Psoas muscle (tissue), 8 donors: ENCODE data around the gene HS6ST2. TPM values are rescaled to one million over a fixed set of nuclear protein-coding genes. Genes with fewer than 3 reads are reported as not detected.

Experiments
- ATAC-seq, 4 donors: fragments of 200-7000 bp; cut with Tn5 transposase; one replicate each; pipeline ENCODE4 v1.9.1; 2020; ENCODE audit warnings: moderate library complexity in 3 of 4, mild to moderate bottlenecking in 2 of 4
- DNase-seq, 2 donors: peaks; one replicate each; pipeline ENCODE4 v3.0.0-alpha.2; 2020
- H3K27ac ChIP-seq: fragments of 200-600 bp; one replicate; pipeline ENCODE4 v1.8.0; 2022
- H3K27me3 ChIP-seq, 3 donors: fragments of 200-600 bp in 1 of 3; one replicate each; pipeline versions ENCODE4 v1.6.1 to v1.8.0; 2013 to 2022; ENCODE audit warnings: low read length in 2 of 3, mild to moderate bottlenecking in 2 of 3, moderate library complexity in 1 of 3; ENCODE audit not compliant: insufficient read depth in 3 of 3
- H3K36me3 ChIP-seq, 2 donors: fragments of 200-600 bp in 1 of 2; one replicate each; pipeline versions ENCODE4 v1.6.1 to v1.8.0; 2013 to 2022; ENCODE audit warnings: low read depth in 1 of 2, mild to moderate bottlenecking in 1 of 2, moderate library complexity in 1 of 2; ENCODE audit not compliant: insufficient read depth in 1 of 2
- H3K4me1 ChIP-seq: fragments of 200-600 bp; one replicate; pipeline ENCODE4 v1.8.0; 2022
- H3K4me3 ChIP-seq: fragments of 200-600 bp; one replicate; pipeline ENCODE4 v1.8.0; 2022; ENCODE audit warnings: mild to moderate bottlenecking
- H3K9me3 ChIP-seq: fragments of 200-600 bp; one replicate; pipeline ENCODE4 v1.8.0; 2022
- WGBS, 3 donors: extraction: QIAGEN DNeasy Blood & Tissue Kit; methylation state at CpG; one replicate each; pipeline versions ENCODE4 v1.1.6 to v1.1.7; 2013; 5-methylcytosine and 5-hydroxymethylcytosine counted together
- intact Hi-C, 2 donors: fragments of 100-400 bp; cut with DNase I; formaldehyde crosslinking; loops; one replicate each; pipeline versions ENCODE4 v1.11.0 to v1.14.2; 2022
- polyA plus RNA-seq, 3 donors: library from polyadenylated mRNA; stranded (reverse); fragments of 200-250 nt; gene quantifications; one replicate each; pipeline ENCODE4 v1.2.3, GENCODE V29; 2013
- total RNA-seq, 4 donors: library from RNA; stranded (reverse); fragmentation: NEBNext Ultra II Directional in 2 of 4; extraction: Animal tissue kit (Norgen Biotek cat#: 25700) in 2 of 4; gene quantifications; one replicate each; pipeline versions ENCODE4 v1.2.1 to v1.2.4, GENCODE V29; 2021 to 2023
- TF ChIP-seq, protein P1 (sequence below): fragments of 200-600 bp; IDR thresholded peaks from one replicate; pipeline ENCODE4 v1.8.0; 2022; ENCODE audit warnings: antibody characterized with exemption
- donor health status: healthy with polysubstance abuse.
- donor health status: DM: no; HTN: no; CAD: no; lungs with moderate emphysema.
- donor health status: Bipolar disorder and iron deficiency.
- donor health status: healthy.
- donor health status: DM: yes; HTN: yes; CAD: no.
- donor health status: DM: no; HTN: no; CAD: no.
- donor health status: DM: no; HTN: no; CAD: no.
- donor health status: DM: yes; HTN: yes; CAD: no.

HS6ST2 gene
- total and polyA plus RNA-seq, 7 donors = 0.30 to 10.0 (median 1.3) TPM

DNA sequence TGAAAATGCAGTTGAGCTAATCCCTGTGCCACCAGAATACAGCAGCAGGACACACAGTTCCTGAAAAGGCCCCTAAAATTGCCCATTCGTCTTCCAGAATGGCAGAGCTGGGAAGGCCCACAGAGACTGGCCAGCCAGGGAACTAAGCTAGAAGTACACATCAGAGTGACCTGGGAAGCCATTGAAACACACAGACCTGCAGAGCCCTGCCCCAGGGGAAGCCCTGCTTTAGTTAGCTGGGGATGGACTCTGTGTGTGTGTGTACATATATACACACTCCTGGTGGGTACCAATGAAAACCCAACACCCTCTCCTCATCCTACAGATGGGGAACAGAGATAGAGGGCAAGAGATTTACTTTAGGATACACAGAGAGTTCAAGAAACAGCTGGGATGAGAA is 227.7 kb downstream of the HS6ST2 start:
- Histone ChIP-seq H3K36me3 (no peaks in the 10 kb centered on the region), H3K27ac (no peak overlapping the region), H3K27me3 (peaks cover 0 to 9% (median 0%) of the 10 kb centered on the region in 3 donors), H3K4me1 (no peaks in the 10 kb centered on the region), H3K4me3 (no peak overlapping the region), H3K9me3 (no peaks in the 10 kb centered on the region)
- DNase-seq = no peak
- intact Hi-C loops = no loop called here
- no peak for ATAC-seq
- TF ChIP-seq, protein P1, sequence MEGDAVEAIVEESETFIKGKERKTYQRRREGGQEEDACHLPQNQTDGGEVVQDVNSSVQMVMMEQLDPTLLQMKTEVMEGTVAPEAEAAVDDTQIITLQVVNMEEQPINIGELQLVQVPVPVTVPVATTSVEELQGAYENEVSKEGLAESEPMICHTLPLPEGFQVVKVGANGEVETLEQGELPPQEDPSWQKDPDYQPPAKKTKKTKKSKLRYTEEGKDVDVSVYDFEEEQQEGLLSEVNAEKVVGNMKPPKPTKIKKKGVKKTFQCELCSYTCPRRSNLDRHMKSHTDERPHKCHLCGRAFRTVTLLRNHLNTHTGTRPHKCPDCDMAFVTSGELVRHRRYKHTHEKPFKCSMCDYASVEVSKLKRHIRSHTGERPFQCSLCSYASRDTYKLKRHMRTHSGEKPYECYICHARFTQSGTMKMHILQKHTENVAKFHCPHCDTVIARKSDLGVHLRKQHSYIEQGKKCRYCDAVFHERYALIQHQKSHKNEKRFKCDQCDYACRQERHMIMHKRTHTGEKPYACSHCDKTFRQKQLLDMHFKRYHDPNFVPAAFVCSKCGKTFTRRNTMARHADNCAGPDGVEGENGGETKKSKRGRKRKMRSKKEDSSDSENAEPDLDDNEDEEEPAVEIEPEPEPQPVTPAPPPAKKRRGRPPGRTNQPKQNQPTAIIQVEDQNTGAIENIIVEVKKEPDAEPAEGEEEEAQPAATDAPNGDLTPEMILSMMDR = no peak
- WGBS, 3 donors = 50 to 100% (median 75%) methylated on average over 1 of the region's 1 CpG

DNA sequence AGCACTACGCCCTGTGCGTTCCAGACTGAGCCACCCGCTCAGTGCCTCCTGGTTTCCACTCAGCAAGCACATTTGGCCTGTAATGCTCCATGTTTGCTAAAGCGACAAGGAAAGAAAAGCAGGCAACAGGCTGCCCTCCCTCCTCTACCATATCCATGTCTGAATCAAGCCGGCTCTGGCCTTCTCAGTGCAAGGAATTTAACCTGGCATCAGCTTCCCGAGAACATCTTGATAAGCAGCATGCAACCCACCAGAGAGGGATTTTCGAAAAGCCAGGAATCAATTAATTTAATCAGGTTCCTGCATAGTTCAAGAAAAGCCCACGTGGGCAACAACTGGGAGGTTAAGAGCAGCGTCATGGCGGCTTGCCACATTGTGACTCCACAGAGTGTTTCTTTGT is 228.2 kb downstream of the HS6ST2 start:
- no peaks in the 10 kb centered on the region for H3K4me1 ChIP-seq
- TF ChIP-seq, protein P1 = no peak
- no peak overlapping the region for H3K27ac ChIP-seq
- DNase-seq = no peak
- H3K4me3 ChIP-seq = no peak overlapping the region
- intact Hi-C loops = no loop called here
- no peaks in the 10 kb centered on the region for H3K9me3 ChIP-seq
- H3K36me3 ChIP-seq = no peaks in the 10 kb centered on the region
- 78 to 91% (median 79%) methylated on average over 10 of the region's 10 CpGs for WGBS, 3 donors
- ATAC-seq = no peak
- peaks cover 0 to 9% (median 0%) of the 10 kb centered on the region in 3 donors for H3K27me3 ChIP-seq

DNA sequence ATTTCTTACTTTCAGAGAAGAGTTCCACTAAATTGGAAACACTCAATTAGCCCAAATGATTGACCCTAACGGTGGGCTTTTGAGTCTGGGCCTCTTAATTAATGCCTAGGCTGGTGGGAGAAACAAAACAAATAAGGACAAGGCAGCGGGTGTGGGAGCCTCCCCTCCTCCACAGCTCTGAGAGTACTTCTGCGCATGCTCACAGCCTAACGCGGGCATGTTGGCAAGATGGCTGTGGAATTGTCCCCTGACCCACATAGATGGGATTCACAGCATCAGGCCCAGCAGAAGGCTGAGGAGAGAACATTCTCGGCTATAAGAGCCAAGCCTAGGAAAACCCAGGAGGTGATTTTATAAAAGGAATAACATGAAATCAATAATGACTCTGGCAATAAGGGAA is 230.1 kb downstream of the HS6ST2 start:
- intact Hi-C loops = no loop called here
- Histone ChIP-seq H3K36me3 (no peaks in the 10 kb centered on the region), H3K27me3 (peaks cover 0 to 9% (median 0%) of the 10 kb centered on the region in 3 donors), H3K4me3 (no peak overlapping the region), H3K4me1 (no peaks in the 10 kb centered on the region), H3K9me3 (peaks cover 5% of the 10 kb centered on the region), H3K27ac (no peak overlapping the region)
- no peak for ATAC-seq
- DNase-seq = no peak
- TF ChIP-seq, protein P1 = no peak
- 61 to 81% (median 74%) methylated on average over 6 of the region's 6 CpGs for WGBS, 3 donors

DNA sequence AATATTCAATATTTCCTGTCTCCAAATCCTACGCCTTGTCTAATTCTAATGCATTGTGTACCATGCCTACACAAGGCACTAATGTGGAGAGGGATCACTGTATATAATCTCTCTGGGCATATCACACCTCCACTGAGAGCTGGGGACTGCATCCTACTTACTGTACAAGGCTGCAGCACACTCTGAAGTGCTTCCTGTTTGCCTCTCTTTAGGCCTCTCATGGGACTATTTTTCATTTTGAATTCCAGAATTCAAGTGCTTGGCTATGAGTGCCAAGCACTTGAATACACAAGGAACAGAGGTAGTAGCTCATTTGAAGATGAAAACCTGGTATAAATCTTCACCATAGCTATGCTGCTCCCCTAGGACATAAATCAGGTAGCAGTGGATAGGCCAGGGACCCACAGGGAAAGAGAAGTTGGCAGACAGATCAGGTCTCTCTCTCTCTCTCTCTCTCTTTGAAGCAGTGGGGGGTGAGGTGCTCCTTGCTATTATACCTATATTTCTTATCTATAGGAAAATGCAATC is 239.9 kb downstream of the HS6ST2 start:
- H3K4me1 ChIP-seq = no peaks in the 10 kb centered on the region
- no peak for ATAC-seq
- no peak for DNase-seq
- peaks cover 0 to 4% (median 0%) of the 10 kb centered on the region in 3 donors for H3K27me3 ChIP-seq
- no peak overlapping the region for H3K27ac ChIP-seq
- peaks cover 4% of the 10 kb centered on the region for H3K9me3 ChIP-seq
- H3K36me3 ChIP-seq = no peaks in the 10 kb centered on the region
- TF ChIP-seq, protein P1 = no peak
- WGBS, 3 donors = 3 to 65% (median 56%) methylated on average over 1 of the region's 1 CpG
- intact Hi-C loops = no loop called here
- no peak overlapping the region for H3K4me3 ChIP-seq

DNA sequence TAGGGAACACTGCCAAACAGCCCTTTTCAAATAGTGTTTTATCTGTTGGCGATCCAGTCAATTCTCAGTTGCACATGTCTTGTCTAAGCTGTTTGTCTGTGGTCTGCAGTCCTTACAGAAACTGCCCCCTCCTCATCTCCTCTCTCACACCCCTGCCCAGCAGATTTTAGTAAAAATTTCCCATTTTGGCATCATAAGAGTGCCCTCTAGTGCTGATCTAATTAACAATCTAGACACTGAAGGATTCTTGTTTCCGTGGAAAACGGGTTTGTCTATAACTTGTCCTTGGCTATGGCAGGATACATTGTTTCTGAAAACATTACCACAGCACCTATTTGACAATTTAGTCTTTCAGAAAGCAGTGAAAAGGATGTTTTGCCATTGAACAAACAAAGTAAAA is 242.4 kb downstream of the HS6ST2 start:
- TF ChIP-seq, protein P1 = no peak
- DNase-seq (no peak), ATAC-seq (no peak)
- intact Hi-C loops = no loop called here
- no peaks in the 10 kb centered on the region for H3K36me3 ChIP-seq
- peaks cover 4% of the 10 kb centered on the region for H3K9me3 ChIP-seq
- no peak overlapping the region for H3K4me3 ChIP-seq
- no peak overlapping the region for H3K27ac ChIP-seq
- 38 to 44% (median 40%) methylated on average over 3 of the region's 3 CpGs for whole genome bisulfite sequencing, 3 donors
- peaks cover 0 to 4% (median 0%) of the 10 kb centered on the region in 3 donors for H3K27me3 ChIP-seq
- no peaks in the 10 kb centered on the region for H3K4me1 ChIP-seq
